T47D (cell line): ENCODE data around the gene PPP3CB.

Experiments used
- DNase-seq, 2 experiments: peaks; one replicate each; pipeline versions ENCODE4 v3.0.0 to v3.0.0-alpha.2; 2011 to 2012; ENCODE audit warnings: low read depth in 1 of 2, low spot score in 1 of 2
- JUND ChIP-seq: IDR thresholded peaks from 2 replicates; pipeline ENCODE4 v1.6.1; 2012; ENCODE audit warnings: low read depth
- in situ Hi-C: cut with HindIII; loops from 2 replicates; pipeline ENCODE4 v1.10.0; 2016; ENCODE audit warnings: low sequenced_read_pairs, low pct_unique_long_range_greater_than_20kb

PPP3CB gene

DNA sequence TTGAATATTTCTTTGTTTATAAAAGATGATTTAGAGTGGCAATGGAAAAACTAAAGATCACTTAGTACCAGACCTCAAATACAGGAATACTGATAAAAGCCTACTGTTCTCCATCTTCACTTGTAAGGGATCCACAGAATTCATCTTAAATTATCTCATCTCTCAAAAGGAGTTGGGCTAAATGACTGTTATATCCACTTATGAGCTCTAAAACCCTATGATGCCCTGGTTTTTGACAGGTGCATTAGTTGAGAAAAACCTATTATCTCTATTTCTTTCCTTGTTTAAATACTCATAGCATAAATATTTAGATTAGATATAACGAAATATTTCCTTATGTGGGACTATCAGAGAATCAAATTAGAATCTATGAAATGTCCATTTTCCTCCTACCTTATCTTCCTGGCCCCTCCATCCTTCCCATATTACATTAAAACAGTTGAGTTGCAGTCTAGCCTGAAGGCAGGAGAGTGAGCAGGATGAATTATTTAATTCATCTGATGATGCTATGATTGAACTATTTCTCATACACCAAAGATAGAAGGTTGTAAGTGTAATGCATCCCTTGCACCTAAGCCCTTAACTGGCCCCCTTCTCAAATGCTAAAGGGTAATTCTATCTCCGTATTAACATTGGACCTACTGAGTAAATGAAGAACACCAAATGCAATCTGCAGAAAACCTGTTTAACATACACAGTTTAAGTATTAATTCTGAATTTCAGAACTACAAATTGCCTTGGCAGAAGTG, 29.7 kb downstream of the PPP3CB start:
- in situ Hi-C loops, result no loop called here
- DNase-seq, result no peak
- TF ChIP-seq JUND, result no peak

DNA sequence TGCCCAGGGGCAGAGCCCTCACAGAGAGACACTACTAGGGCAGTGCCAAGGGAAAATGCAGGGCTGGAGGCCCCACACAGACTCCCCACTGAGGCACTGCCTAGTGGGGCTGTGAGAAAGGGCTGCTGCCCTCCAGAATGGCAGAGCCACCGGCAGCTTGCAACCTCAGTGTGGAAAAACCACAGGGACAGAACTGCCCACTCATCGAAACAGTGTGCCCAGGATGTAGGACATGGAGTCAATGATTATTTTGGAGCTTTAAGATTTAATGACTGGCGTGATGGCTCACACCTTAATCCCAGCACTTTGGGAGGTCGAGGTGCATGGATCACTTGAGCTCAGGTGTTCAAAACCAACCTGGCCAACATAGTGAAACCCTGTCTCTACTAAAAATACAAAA, 34.9 kb downstream of the PPP3CB start:
- no peak for DNase-seq
- TF ChIP-seq JUND, result no peak
- in situ Hi-C loops, result no loop called here

DNA sequence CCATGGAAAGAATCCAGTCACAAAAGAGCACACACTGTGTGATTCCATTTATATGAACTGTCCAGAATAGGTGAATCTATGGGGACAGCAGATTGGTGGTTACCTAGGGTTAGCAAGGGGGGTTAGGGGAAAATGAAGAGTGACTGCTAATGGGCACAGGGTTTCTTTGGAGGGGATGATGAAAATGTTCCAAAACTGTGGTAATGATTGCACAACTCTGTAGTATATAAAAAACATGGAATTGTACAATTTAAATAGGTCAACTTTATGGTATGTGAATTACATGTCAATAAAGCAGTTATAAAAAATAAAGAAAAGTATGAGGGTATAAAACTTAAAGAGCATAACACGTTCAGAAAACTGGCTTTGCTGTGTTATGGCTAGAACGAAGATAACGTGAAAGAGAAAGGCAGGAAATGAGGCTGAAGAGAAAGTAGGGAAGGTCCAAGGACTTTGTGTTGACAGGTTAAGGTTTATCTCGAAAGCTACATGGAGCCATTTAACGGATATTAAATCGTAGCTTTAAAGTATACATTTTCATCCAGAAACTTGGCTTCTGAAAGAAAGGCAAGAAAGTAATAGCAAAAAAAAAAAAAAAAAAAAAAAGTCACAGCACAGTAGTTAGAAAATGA, 36.0 kb downstream of the PPP3CB start:
- DNase-seq, result no peak
- in situ Hi-C loops, result no loop called here
- TF ChIP-seq JUND, result no peak

DNA sequence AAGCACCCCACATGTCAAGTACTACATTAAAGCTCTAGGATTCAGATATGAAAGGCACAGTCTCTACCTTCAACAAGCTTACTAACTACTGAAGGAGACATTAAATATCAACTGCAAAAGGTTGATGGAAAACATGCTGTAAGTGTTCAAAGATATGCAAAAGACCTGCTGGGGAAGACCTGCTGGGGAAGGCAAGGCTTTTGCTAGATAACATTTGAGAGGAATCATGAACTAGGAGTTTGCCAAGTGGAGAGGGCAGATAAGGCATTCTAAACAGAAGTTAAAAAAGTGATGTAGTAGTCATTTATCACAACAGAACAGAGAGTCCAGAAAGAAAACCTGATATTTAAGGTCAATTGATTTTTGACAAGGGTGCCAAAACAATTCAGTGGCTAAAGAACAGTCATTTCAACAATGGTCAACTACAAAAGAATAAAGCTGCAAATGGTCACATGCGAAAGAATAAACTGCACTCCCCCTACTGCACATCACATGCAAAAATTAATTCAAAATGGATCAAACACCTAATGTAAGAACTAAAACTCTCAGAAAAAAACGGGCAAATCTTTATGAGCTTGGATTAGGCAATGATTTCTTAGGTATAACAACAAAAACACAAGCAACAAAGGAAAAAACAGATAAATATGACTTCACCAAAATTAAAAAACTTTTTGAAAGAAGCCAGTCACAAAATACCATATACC, 39.5 kb downstream of the PPP3CB start:
- TF ChIP-seq JUND, result no peak
- in situ Hi-C loops, result no loop called here
- no peak for DNase-seq

DNA sequence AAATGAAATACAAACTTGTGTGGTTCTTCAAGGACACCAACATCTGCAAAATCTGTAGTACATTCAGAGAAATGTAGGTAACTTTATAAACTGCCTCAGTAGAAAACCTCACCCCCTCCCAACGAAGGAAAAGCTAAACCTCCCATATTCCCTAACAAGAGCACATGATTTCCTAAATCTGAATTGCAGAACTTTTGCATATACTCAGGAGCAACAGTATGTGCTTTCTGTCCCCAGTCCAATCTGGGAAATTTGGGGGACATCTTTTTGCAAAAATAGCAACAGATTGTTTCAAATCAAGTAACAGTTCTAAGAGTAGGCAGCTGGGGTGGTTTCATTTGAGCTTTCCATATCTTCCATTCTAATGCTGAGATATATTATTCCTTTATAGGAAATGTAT, 46.7 kb downstream of the PPP3CB start:
- in situ Hi-C loops, result no loop called here
- no peak for DNase-seq
- no peak for TF ChIP-seq JUND

DNA sequence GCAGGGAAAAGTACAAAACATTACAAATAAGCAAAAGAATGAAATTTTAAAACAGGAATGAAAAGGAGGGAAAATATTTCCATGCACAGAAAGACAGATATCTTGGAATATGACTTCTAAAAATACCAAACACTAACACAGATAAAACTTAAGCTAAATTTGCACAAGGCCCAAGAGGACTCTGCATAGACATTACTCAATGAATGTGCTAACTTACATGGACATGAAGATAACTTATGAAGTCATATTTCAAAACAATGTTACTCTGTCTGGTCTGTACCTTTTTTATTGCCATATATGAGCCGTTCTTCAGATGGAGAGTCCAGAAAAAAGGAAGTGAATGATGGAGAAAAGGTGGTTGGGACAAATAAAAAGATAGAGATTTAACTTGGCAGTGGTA, 47.4 kb downstream of the PPP3CB start:
- no peak for DNase-seq
- TF ChIP-seq JUND, result no peak
- in situ Hi-C loops, result no loop called here

DNA sequence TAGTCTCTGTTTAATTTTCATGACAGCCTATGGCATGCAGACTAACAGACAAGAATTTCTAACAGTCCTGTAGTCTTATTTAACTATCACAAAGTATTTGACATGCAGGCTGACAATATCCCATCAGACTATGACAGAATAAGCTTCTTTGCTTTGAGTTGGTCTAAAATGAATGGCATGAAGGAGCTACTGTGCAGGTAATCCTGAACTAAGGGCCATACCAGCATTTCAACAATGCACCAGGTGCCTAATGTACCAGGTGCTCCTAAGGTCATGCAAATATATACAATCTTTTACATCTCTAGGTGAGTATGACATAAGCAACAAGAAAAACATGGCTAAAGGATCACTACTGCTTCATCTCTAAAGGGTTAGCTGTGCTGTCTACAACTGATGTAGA, 48.9 kb downstream of the PPP3CB start:
- DNase-seq, result peak in 1 of 2 experiments; percentile 18
- no peak for TF ChIP-seq JUND
- in situ Hi-C loops, result no loop called here

DNA sequence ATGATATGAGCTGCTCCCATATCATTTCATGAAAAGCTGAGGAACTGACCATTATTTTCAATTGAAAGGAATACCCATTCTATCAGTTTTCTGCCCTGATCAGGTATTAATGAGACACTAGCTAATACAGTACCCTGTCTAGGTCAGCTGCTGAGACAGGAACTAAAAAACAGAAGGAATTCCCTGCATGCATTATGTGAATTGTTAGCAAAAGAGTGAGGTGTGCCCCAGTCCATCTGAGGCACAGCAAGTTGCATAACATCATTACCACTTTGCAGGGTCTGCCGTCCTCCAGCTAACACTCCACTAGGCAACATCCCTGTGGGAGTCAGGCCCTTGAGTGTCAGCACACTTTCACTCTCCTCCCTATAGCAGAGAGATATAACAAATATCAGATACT, 51.4 kb downstream of the PPP3CB start:
- TF ChIP-seq JUND, result no peak
- in situ Hi-C loops, result no loop called here
- no peak for DNase-seq

DNA sequence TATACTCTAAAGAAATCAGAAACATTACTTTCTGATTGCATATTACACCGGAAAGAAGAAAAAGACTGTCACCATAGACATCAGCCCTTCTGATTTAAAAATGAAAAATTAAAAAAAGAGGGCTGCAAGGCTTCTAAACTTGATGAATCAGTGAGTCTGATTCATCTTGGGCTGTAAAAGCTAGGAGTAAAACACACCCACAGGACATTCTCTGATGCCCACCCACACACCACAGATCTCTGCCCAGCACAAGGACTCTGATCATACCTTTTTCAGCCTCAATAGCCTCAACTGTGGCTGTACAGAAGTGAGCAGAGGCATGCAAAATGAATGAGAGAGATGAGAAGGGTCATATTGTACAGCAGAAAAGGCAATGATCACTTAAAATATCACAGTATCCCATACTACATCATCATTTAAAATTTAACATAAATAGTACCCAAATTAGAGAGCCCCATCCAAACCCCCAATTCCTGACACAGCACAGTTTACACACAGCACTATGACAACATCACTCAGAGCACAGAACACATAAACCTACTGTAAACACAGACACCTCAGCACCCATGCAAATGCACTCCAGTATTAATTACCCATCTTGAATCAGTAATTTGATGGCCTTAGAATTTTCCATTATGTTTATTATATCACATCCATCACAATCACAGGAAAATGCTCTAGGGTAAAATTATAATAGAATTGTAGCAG, 56.1 kb downstream of the PPP3CB start:
- no peak for DNase-seq
- in situ Hi-C loops, result no loop called here
- TF ChIP-seq JUND, result no peak

DNA sequence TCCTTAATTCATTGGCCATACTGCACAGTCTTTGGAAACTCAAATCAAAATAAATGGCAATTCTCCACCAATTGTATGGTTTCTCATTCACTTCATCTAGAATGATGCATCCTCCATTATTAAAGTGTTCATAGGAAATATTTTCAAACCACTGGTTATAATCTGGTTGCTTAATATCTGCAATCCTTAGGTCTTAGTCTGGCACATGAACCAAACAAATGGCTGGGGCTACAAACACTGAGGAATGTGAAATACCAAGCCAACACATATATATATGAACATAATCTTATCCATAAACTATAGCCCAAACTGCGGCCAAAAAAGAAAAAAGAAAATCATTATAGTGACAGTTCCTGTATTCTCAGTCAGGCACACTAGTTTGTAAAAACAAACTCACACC, 56.8 kb downstream of the PPP3CB start:
- no peak for TF ChIP-seq JUND
- DNase-seq, result no peak
- in situ Hi-C loops, result no loop called here

DNA sequence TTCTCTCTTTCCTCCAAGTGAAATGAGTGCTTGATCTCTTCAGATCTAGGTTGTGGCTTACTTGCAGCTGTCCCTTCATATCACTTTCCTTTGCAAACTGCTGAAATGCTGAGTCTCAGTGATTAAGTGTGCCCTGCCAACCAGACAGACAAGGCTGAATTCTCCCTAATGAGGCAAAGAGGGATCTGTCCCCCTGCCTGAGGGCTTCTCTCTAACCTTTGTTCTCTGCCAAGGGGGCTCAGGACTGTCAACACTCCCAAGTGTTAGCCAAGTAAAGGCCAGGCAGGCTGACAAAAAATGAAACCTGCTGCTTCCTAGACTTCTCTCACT, 62.3 kb downstream of the PPP3CB start, which contains the start of gene MSS51:
MSS51 (minus strand) TSS at position 24 of the 330 bp plus-strand sequence. CDS start 5,277 bp downstream, outside the sequence.
- TF ChIP-seq JUND, result no peak
- in situ Hi-C loops, result no loop called here
- DNase-seq, result no peak

DNA sequence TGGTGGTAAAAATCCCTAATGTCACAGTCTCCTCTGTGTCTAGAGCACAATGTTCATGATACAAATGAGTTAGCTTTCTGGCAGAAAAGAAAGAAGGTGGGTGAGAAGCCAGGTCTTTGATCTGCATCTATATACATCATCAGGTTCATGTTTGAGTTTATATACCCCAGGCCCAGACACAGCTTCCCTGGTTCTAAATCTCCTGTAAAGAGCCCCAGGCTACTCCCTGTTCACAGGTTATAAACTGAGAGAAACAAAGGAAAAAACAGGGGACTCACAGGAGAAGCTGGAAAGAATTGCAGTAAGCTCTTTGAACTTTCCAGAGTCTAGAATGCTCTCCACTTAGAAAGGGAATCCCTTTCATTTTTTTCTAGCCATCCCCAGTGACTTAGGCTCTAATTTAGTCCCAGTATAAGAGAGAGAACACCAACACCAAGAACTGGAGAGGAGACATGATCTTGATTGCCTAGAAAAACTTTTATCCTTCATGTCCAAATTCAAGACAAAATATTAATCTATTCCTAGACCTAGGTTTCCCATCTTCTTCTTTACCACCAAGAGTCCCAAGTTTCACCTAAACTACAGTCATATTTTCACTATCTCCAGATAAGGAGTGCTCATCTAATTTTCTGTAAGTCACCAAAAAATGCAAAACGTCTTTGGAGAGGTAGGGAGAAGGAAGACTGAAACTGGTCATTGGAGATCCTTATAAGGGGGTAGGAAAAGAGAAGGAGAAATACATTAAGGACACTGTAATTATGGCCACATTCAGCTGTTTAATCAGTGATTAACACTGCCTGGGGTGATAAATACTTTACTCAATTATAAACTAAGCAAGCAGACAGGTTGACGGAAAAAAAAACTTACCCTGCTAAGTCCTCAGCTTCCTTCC, 62.9 kb downstream of the PPP3CB start:
- DNase-seq, result no peak
- in situ Hi-C loops, result no loop called here
- no peak for TF ChIP-seq JUND
